A549 (cell line): ENCODE measurements around the gene FSTL4.

Source experiments
- CBX8 ChIP-seq: fragments of 200-600 bp; sonication (generic); IDR thresholded peaks from 2 replicates; pipeline ENCODE4 v1.6.1; 2016
- CEBPB ChIP-seq, 2 experiments: fragments of >200 bp in 1 of 2; sonication (Bioruptor Twin) in 1 of 2; formaldehyde crosslinking in 1 of 2; IDR thresholded peaks; 2 replicates each; pipeline ENCODE4 v1.6.1; 2012 to 2016
- CTCF ChIP-seq: fragments of >200 bp; sonication (Bioruptor Twin); formaldehyde crosslinking; IDR thresholded peaks from 3 replicates; pipeline ENCODE4 v1.5.1; 2016
- FOSL2 ChIP-seq, 2 experiments: fragments of 450-650 bp in 1 of 2; fragments of >200 bp in 1 of 2; sonication (Bioruptor Twin) in 1 of 2; formaldehyde crosslinking; IDR thresholded peaks; 2 replicates each; pipeline versions ENCODE4 v1.5.0 to v1.6.1; 2016 to 2020; ENCODE audit warnings: mild to moderate bottlenecking in 1 of 2, moderate library complexity in 1 of 2
- HEYL ChIP-seq: fragments of 250-450 bp; sonication (Bioruptor Pico); IDR thresholded peaks from 2 replicates; pipeline ENCODE4 v1.8.0; 2021; ENCODE audit warnings: mild to moderate bottlenecking, moderate library complexity
- MAZ ChIP-seq: fragments of 150-350 bp; IDR thresholded peaks from 2 replicates; pipeline ENCODE4 v1.6.1; 2014; ENCODE audit warnings: antibody characterized with exemption, low read depth, low read length, borderline replicate concordance
- NFE2L2 ChIP-seq: fragments of 150-350 bp; conservative IDR thresholded peaks from 2 replicates; pipeline ENCODE4 v1.6.1; 2014; ENCODE audit warnings: low read length
- NR3C1 ChIP-seq: fragments of >200 bp; sonication (Bioruptor Twin); formaldehyde crosslinking; IDR thresholded peaks from 3 replicates; pipeline ENCODE4 v1.6.1; 2017
- PBX3 ChIP-seq: IDR thresholded peaks from 2 replicates; pipeline ENCODE4 v1.6.1; 2012
- RCOR1 ChIP-seq: fragments of 150-350 bp; IDR thresholded peaks from 2 replicates; pipeline ENCODE4 v1.6.1; 2014; ENCODE audit warnings: antibody characterized with exemption, low read length, low read depth
- SMC3 ChIP-seq: fragments of >200 bp; sonication (Bioruptor Twin); formaldehyde crosslinking; IDR thresholded peaks from 3 replicates; pipeline ENCODE4 v1.6.1; 2018; ENCODE audit warnings: inconsistent platforms
- USF2 ChIP-seq: fragments of 450-650 bp; IDR thresholded peaks from 2 replicates; pipeline ENCODE4 v1.6.1; 2014; ENCODE audit warnings: antibody characterized with exemption
- ZC3H11A ChIP-seq: fragments of 450-650 bp; IDR thresholded peaks from 2 replicates; pipeline ENCODE4 v1.6.1; 2014; ENCODE audit warnings: antibody characterized with exemption, mild to moderate bottlenecking
- ZSCAN20 ChIP-seq: fragments of 250-450 bp; sonication (Bioruptor Pico); IDR thresholded peaks from 2 replicates; pipeline ENCODE4 v1.8.0; 2022; ENCODE audit warnings: mild to moderate bottlenecking, moderate library complexity

- no peak for TF ChIP-seq HEYL (CRISPR knock-in tag)
- no peak for TF ChIP-seq RCOR1
- no peak for TF ChIP-seq CTCF
- TF ChIP-seq SMC3, result no peak
- no peak for TF ChIP-seq CEBPB (IDR thresholded peaks at IDR 0.05)
- TF ChIP-seq NFE2L2, result no peak
- TF ChIP-seq ZSCAN20 (CRISPR knock-in tag), result no peak
- no peak for TF ChIP-seq NR3C1
- TF ChIP-seq FOSL2 (IDR thresholded peaks at IDR 0.05), result no peak
- TF ChIP-seq FOSL2 (CRISPR knock-in tag; IDR thresholded peaks at IDR 0.05), result no peak
- no peak for TF ChIP-seq ZC3H11A
- no peak for TF ChIP-seq MAZ
- TF ChIP-seq USF2, result no peak
- no peak for TF ChIP-seq CBX8
- TF ChIP-seq PBX3, result no peak
Observed at GRCh38 chr5:133227082-133227481, 385.3 kb downstream of the FSTL4 start.
